HUES64 (cell line): Measurements from ENCODE around the gene TMF1. TPM values are rescaled to one million over a fixed set of nuclear protein-coding genes. Genes with fewer than 3 reads are reported as not detected.

Experiments
- H3K27ac ChIP-seq: 2 replicates; pipeline ENCODE4 v1.7.0; 2013; ENCODE audit warnings: low read depth, low read length, inconsistent platforms
- H3K27me3 ChIP-seq: 2 replicates; pipeline ENCODE4 v1.6.1; 2013; ENCODE audit warnings: mild to moderate bottlenecking, low read length; ENCODE audit not compliant: insufficient read depth
- H3K36me3 ChIP-seq: 2 replicates; pipeline ENCODE4 v1.6.1; 2013; ENCODE audit warnings: mild to moderate bottlenecking, low read length; ENCODE audit not compliant: insufficient read depth
- H3K4me1 ChIP-seq: 2 replicates; pipeline ENCODE4 v1.6.1; 2013; ENCODE audit warnings: mild to moderate bottlenecking, low read length, moderate library complexity; ENCODE audit not compliant: insufficient read depth
- H3K4me3 ChIP-seq: 2 replicates; pipeline ENCODE4 v1.5.1; 2013; ENCODE audit warnings: mild to moderate bottlenecking, low read length, moderate library complexity
- H3K9ac ChIP-seq: 2 replicates; pipeline ENCODE4 v1.6.1; 2013; ENCODE audit warnings: mild to moderate bottlenecking, low read depth, low read length
- H3K9me3 ChIP-seq: 2 replicates; pipeline ENCODE4 v1.6.1; 2013; ENCODE audit warnings: low read depth, low read length; ENCODE audit not compliant: insufficient read depth
- WGBS: fragments of 150-250, 120-280 bp; methylation state at CpG from one replicate; pipeline ENCODE4 v1.1.7; 2013; ENCODE audit warnings: missing lambda C conversion rate; 5-methylcytosine and 5-hydroxymethylcytosine counted together
- polyA plus RNA-seq, 2 experiments: library from polyadenylated mRNA; stranded (reverse); fragments of 50-300 nt; gene quantifications; one replicate each; pipeline ENCODE4 v1.2.3, GENCODE V29; 2013

Gene TMF1
- polyA plus RNA-seq (2013, experiment 1 of 2) = 10.5 TPM
- 14.9 TPM for polyA plus RNA-seq (2013, experiment 2 of 2)

GRCh38 chr3:69051756-69052471 lies at the start of gene TMF1:
TMF1 (minus strand) TSS chr3:69052333; CDS start chr3:69052086, 247 bp downstream.
- peak within 1 kb of the TSS; percentile 79 for H3K27ac ChIP-seq
- peak within 1 kb of the TSS; percentile 80 for H3K9ac ChIP-seq
- whole genome bisulfite sequencing = under 1% methylated on average over 45 of the region's 45 CpGs
- H3K4me1 ChIP-seq = peaks cover 11% of the 10 kb centered on the region; the same call in 1 of the 2 replicates
- peaks cover 49% of the 10 kb centered on the region for H3K36me3 ChIP-seq
- H3K4me3 ChIP-seq = peak within 1 kb of the TSS; percentile 79
- H3K9me3 ChIP-seq = no peaks in the 10 kb centered on the region
- H3K27me3 ChIP-seq = no peaks in the 10 kb centered on the region

GRCh38 chr3:69099576-69099975 lies 47.4 kb upstream of the TMF1 start:
- H3K4me3 ChIP-seq = no peak overlapping the region
- peaks cover 21% of the 10 kb centered on the region for H3K36me3 ChIP-seq
- WGBS = 98% methylated on average over 2 of the region's 4 CpGs
- H3K9me3 ChIP-seq = no peaks in the 10 kb centered on the region
- H3K27ac ChIP-seq = no peak overlapping the region
- no peak overlapping the region for H3K9ac ChIP-seq
- H3K27me3 ChIP-seq = no peaks in the 10 kb centered on the region
- peaks cover 7% of the 10 kb centered on the region; the same call in 1 of the 2 replicates for H3K4me1 ChIP-seq

GRCh38 chr3:69097407-69098086 lies 45.4 kb upstream of the TMF1 start:
- Histone ChIP-seq H3K4me3 (no peak overlapping the region), H3K27ac (no peak overlapping the region), H3K9me3 (no peaks in the 10 kb centered on the region), H3K27me3 (no peaks in the 10 kb centered on the region), H3K4me1 (peaks cover 14% of the 10 kb centered on the region), H3K9ac (no peak overlapping the region), H3K36me3 (peaks cover 7% of the 10 kb centered on the region)
- WGBS = 94% methylated on average over 7 of the region's 9 CpGs

- H3K4me3 ChIP-seq = no peak overlapping the region
- 79% methylated on average over 5 of the region's 5 CpGs for WGBS
- H3K4me1 ChIP-seq = peaks cover 24% of the 10 kb centered on the region
- no peaks in the 10 kb centered on the region for H3K36me3 ChIP-seq
- no peaks in the 10 kb centered on the region for H3K27me3 ChIP-seq
- H3K27ac ChIP-seq = no peak overlapping the region
- no peak overlapping the region for H3K9ac ChIP-seq
- no peaks in the 10 kb centered on the region for H3K9me3 ChIP-seq
Measured at GRCh38 chr3:69096299-69096698, 44.2 kb upstream of the TMF1 start.

- Histone ChIP-seq H3K27me3 (no peaks in the 10 kb centered on the region), H3K27ac (no peak overlapping the region), H3K4me3 (no peak overlapping the region), H3K9ac (no peak overlapping the region), H3K36me3 (no peaks in the 10 kb centered on the region), H3K4me1 (peaks cover 25% of the 10 kb centered on the region), H3K9me3 (no peaks in the 10 kb centered on the region)
- 94% methylated on average over 5 of the region's 5 CpGs for WGBS
Measured at GRCh38 chr3:69095636-69096035, 43.5 kb upstream of the TMF1 start.

- Histone ChIP-seq H3K4me1 (peaks cover 28% of the 10 kb centered on the region), H3K9ac (no peak overlapping the region), H3K27me3 (no peaks in the 10 kb centered on the region), H3K36me3 (no peaks in the 10 kb centered on the region), H3K27ac (peak overlapping the region; percentile 30; the same call in 1 of the 2 replicates), H3K9me3 (no peaks in the 10 kb centered on the region), H3K4me3 (no peak overlapping the region)
- WGBS = 95% methylated on average over 7 of the region's 8 CpGs
Measured at GRCh38 chr3:69094467-69095205, 42.5 kb upstream of the TMF1 start.

- WGBS = 67% methylated on average over 4 of the region's 4 CpGs
Measured at GRCh38 chr3:69092030-69092516, 39.9 kb upstream of the TMF1 start.

GRCh38 chr3:69091389-69092029 lies 39.4 kb upstream of the TMF1 start:
- no peak overlapping the region for H3K4me3 ChIP-seq
- WGBS = 92% methylated on average over 4 of the region's 5 CpGs

More at GRCh38 chr3:69092030-69092516, 39.9 kb upstream of the TMF1 start:
- Histone ChIP-seq H3K9me3 (no peaks in the 10 kb centered on the region), H3K27me3 (no peaks in the 10 kb centered on the region), H3K4me3 (no peak overlapping the region), H3K4me1 (peaks cover 39% of the 10 kb centered on the region), H3K27ac (no peak overlapping the region), H3K36me3 (no peaks in the 10 kb centered on the region), H3K9ac (no peak overlapping the region)

GRCh38 chr3:69090021-69090420 lies 37.9 kb upstream of the TMF1 start:
- Histone ChIP-seq H3K27ac (no peak overlapping the region; the same call in 1 of the 2 replicates), H3K9me3 (no peaks in the 10 kb centered on the region), H3K4me1 (peaks cover 42% of the 10 kb centered on the region), H3K36me3 (no peaks in the 10 kb centered on the region), H3K27me3 (no peaks in the 10 kb centered on the region), H3K9ac (no peak overlapping the region), H3K4me3 (no peak overlapping the region)
- WGBS = 91% methylated on average over 3 of the region's 3 CpGs

More at GRCh38 chr3:69091389-69092029, 39.4 kb upstream of the TMF1 start:
- Histone ChIP-seq H3K9ac (no peak overlapping the region), H3K4me1 (peaks cover 38% of the 10 kb centered on the region), H3K9me3 (no peaks in the 10 kb centered on the region), H3K27me3 (no peaks in the 10 kb centered on the region), H3K36me3 (no peaks in the 10 kb centered on the region), H3K27ac (no peak overlapping the region)

GRCh38 chr3:69088063-69088462 lies 35.9 kb upstream of the TMF1 start:
- Histone ChIP-seq H3K27me3 (no peaks in the 10 kb centered on the region), H3K27ac (no peak overlapping the region), H3K4me3 (no peak overlapping the region), H3K9ac (no peak overlapping the region), H3K9me3 (no peaks in the 10 kb centered on the region), H3K36me3 (no peaks in the 10 kb centered on the region), H3K4me1 (peaks cover 48% of the 10 kb centered on the region)
- 96% methylated on average over 2 of the region's 2 CpGs for WGBS
